Astrocyte of the spinal cord (primary cell): ENCODE measurements around the gene SLC35G3.
"Not testable (repeated sequence)": the region's sequence is repeated elsewhere in the genome, so short reads cannot be mapped to it uniquely, and the experiment has no call there.

ENCODE experiments used
- DNase-seq: peaks from one replicate; pipeline ENCODE4 v3.0.0; 2011; ENCODE audit warnings: low read depth, low spot score
- H3K4me3 ChIP-seq: 2 replicates; pipeline ENCODE4 v1.5.1; 2011; ENCODE audit warnings: low read depth, mild to moderate bottlenecking, low read length, moderate library complexity
- in situ Hi-C: cut with HindIII; loops from 2 replicates; pipeline ENCODE4 v1.10.0; 2017; ENCODE audit warnings: low sequenced_read_pairs
- TF ChIP-seq, protein P1 (sequence below): IDR thresholded peaks from 2 replicates; pipeline ENCODE4 v1.5.1; 2012; ENCODE audit warnings: low read depth, mild to moderate bottlenecking, low read length, inconsistent platforms

The SLC35G3 gene

DNA sequence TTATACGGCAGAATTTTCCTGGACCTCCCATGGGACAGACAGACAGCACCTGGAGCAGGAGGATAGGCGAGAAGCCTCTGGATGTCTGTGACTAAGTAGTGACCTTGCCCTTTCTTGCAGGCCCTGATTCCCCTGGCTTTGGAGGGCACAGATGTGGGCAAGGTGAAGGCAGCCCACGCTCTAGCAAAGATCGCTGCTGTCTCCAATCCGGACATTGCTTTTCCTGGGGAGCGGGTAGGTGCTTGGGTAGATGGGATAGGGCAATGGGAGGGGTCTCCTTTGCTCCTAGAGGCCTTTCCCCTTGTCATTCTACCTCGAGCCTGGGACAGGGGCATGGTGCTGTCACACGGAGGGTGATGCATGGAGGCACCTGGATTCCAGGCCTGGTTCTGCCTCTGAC is 17.3 kb downstream of the SLC35G3 start:
- TF ChIP-seq, protein P1, sequence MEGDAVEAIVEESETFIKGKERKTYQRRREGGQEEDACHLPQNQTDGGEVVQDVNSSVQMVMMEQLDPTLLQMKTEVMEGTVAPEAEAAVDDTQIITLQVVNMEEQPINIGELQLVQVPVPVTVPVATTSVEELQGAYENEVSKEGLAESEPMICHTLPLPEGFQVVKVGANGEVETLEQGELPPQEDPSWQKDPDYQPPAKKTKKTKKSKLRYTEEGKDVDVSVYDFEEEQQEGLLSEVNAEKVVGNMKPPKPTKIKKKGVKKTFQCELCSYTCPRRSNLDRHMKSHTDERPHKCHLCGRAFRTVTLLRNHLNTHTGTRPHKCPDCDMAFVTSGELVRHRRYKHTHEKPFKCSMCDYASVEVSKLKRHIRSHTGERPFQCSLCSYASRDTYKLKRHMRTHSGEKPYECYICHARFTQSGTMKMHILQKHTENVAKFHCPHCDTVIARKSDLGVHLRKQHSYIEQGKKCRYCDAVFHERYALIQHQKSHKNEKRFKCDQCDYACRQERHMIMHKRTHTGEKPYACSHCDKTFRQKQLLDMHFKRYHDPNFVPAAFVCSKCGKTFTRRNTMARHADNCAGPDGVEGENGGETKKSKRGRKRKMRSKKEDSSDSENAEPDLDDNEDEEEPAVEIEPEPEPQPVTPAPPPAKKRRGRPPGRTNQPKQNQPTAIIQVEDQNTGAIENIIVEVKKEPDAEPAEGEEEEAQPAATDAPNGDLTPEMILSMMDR = no peak
- no peak overlapping the region for H3K4me3 ChIP-seq
- in situ Hi-C loops = no loop called here
- no peak for DNase-seq

DNA sequence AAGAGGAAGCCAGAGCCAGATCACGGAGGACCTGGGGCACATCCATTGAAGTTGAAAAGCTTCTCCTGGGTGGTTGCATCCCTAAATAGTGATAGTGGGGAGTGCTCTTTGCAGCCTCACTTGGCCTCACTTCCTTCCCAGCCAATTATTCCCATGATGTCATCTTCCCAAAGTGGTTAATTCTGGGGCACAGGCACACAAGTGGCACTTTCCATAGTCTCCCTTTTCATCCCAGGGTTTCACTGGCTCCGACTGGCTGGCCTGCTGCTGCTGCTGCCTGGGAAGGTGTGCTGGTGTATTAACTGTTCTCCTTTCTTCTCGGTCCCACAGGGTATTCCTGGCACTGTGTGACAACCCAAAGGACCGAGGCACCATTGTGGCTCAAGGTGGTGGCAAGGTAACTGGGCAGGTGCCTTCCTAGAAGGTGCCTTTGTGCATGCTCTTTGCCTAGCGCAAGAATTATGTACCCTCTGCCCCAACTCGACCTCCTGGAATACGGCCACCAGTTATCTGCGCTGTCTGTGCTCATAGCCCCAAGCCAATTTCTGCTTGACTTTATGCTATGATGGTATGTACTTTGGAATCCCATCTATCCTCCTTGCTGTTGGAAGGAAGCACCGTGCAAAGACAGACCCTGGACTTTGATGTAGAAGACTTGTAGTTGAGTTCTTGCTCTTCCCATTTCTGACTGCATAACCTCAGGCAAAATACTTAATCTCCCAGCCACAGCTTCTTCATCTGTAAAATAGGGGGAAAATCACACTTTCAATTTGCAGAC is 18.4 kb downstream of the SLC35G3 start:
- TF ChIP-seq, protein P1 = no peak
- H3K4me3 ChIP-seq = no peak overlapping the region
- in situ Hi-C loops = no loop called here
- DNase-seq = no peak

DNA sequence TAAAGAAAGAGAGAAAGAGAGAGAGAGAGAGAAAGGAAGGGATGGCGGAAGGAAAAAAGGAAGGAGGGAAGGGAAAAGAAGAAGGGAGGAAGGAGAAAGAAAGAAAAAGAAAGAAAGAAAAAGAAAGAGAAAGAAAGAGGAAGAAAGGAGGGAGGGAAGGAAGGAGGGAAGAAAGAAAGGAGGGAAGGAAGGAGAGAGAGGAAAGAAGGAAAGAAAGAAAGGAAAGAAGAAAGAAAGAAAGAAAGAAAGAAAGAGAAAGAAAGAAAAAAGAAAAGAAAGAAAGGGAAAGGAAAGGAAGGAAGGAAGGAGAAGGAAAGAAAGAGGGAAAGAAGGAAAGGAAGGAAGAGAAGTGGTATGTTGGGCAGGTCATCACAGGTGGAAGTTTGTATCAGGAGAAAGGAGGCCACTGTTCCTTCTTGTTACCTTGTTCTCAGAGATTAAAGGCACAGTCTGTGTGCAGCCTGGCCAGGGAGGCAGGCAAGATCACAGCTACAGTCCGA is 19.3 kb downstream of the SLC35G3 start:
- no peak for DNase-seq

DNA sequence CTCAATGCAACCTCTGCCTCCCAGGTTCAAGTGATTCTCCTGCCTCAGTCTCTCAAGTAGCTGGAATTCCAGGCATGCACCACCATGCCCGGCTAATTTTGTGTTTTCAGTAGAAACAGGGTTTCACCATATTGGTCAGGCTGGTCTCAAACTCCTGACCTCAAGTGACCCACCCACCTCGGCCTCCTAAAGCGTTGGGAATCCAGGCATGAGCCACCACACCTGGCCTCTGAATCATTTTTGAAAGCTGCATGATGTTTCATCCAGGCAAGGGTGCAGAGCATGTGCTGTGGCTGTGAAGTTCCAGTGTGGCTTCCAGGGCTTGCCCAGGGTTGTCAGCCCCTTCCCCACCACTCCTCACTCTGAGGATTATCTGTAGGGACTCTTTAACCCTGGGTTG is 21.9 kb downstream of the SLC35G3 start:
- in situ Hi-C loops, H3K4me3 ChIP-seq, DNase-seq: not testable (repeated sequence)

More for the DNA sequence above, 19.3 kb downstream of the SLC35G3 start:
- in situ Hi-C loops = no loop called here
- TF ChIP-seq, protein P1 = no peak
- no peak overlapping the region for H3K4me3 ChIP-seq

DNA sequence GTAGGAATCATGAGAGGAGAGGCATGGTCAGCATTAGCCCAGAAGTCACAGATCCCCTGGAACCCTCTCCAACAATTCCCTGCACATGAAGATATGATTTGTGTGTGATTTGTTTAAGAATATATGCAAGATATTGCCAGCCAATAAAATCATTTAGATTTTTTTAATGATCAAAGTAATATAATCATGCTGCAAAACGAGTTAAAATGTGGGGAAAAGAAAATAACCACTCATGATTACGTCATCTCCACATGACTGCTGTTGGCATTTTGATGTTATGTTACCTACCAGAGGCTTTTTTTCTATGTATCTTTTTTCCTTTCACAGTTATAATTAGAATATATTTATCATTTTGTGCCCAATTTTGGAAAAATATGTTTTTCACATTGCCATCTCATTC is 22.4 kb downstream of the SLC35G3 start:
- H3K4me3 ChIP-seq = no peak overlapping the region
- in situ Hi-C loops = no loop called here
- no peak for DNase-seq
- TF ChIP-seq, protein P1 = no peak

DNA sequence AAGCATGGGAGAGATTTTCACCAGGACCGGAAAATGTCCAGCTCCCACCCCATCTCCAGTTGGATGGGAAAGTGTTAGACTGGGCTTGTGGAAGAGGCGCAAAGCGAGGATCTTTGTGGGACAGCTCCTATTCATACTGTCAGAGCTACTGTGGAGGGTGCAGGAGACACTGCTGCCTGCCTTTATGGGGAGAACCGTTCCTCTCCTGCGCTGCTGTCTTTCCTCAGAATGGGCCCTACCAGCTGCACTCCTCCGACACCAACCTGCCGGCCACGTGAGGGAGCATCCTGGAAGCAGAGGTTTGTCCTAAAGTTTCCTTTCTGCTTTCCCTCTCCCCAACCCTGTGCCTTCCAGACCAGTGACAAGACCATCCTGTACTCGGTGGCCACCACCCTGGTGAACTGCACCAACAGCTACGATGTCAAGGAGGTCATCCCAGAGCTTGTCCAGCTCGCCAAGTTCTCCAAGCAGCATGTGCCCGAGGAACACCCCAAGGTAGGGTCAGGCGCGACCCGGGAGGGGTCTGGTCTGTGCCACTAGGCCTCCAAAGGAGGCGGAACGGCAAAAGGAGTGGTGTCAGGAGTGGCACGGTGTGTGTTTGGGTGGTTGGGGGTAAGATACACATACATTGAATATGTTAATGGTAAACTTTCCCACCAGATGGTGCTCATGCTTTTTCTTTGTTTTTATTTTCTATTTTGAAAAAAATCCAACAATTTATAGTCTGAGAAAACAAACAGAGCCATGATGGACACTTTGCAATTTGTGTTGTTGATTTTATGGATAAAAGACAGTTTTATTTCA is 23.0 kb downstream of the SLC35G3 start:
- TF ChIP-seq, protein P1 = peak; percentile 3
- no peak overlapping the region for H3K4me3 ChIP-seq
- in situ Hi-C loops = no loop called here
- peak; percentile 28 for DNase-seq
